Subcutaneous adipose tissue (tissue), 4 donors: ENCODE data around the gene ZNF175. TPM values are rescaled to one million over a fixed set of nuclear protein-coding genes. Genes with fewer than 3 reads are reported as not detected.

Source experiments
- CTCF ChIP-seq: fragments of 450-650 bp; IDR thresholded peaks from one replicate; pipeline ENCODE4 v1.5.1; 2016; ENCODE audit warnings: low read depth, mild to moderate bottlenecking, control low read depth, antibody characterized with exemption, moderate library complexity
- total RNA-seq, 4 donors: library from RNA; depleted of rRNA; stranded (reverse); fragments of >200 nt; gene quantifications; one replicate each; pipeline ENCODE4 v1.1.0, GENCODE V29; 2016

ZNF175 gene
- total RNA-seq, 4 donors from 2014 or later, result 5.3 to 10.1 (median 7.1) TPM

GRCh38 chr19:51531349-51532315 lies 39.5 kb upstream of the ZNF175 start, which contains the start of gene SIGLEC6:
SIGLEC6 (minus strand) TSS chr19:51531670; CDS start chr19:51531648, 22 bp downstream.
- no peak for TF ChIP-seq CTCF

GRCh38 chr19:51535535-51535934 lies 35.5 kb upstream of the ZNF175 start:
- TF ChIP-seq CTCF, result no peak

- TF ChIP-seq CTCF, result no peak
These were observed 31.2 kb upstream of the ZNF175 start for GRCh38 chr19:51539821-51540366.

- no peak for TF ChIP-seq CTCF
These were observed 29.4 kb upstream of the ZNF175 start for GRCh38 chr19:51541458-51542357.

GRCh38 chr19:51542699-51543098 lies 28.4 kb upstream of the ZNF175 start:
- no peak for TF ChIP-seq CTCF

GRCh38 chr19:51544038-51544437 lies 27.0 kb upstream of the ZNF175 start:
- no peak for TF ChIP-seq CTCF
